GM19240 (cell line): ENCODE results near the gene STIP1.
A peak's percentile ranks its signal among the peaks of the same experiment; 100 is the strongest.

Experiments
- DNase-seq: peaks from one replicate; pipeline ENCODE4 v3.0.0; 2011; ENCODE audit warnings: low spot score; ENCODE audit not compliant: insufficient read length

The STIP1 gene

GRCh38 chr11:64249563-64250414 is 63.8 kb downstream of the STIP1 start:
- no peak for DNase-seq

- no peak for DNase-seq
These were observed 64.5 kb downstream of the STIP1 start for GRCh38 chr11:64250415-64251015.

- DNase-seq, result peak; percentile 79
These were observed 65.2 kb downstream of the STIP1 start, which contains the start of gene PLCB3 for GRCh38 chr11:64251016-64251752. PLCB3 (plus strand) TSS chr11:64251530; CDS start chr11:64251650, 120 bp downstream.

- DNase-seq, result no peak
These were observed 65.7 kb downstream of the STIP1 start for GRCh38 chr11:64251753-64252002.

GRCh38 chr11:64252003-64252872 is 66.3 kb downstream of the STIP1 start:
- no peak for DNase-seq

- DNase-seq, result no peak
These were observed 67.1 kb downstream of the STIP1 start for GRCh38 chr11:64253043-64253442.

- DNase-seq, result no peak
These were observed 67.5 kb downstream of the STIP1 start for GRCh38 chr11:64253481-64253880.
